AG10803 (cell line): ENCODE data around the gene CTBP1.

Experiments used
- DNase-seq: peaks from one replicate; pipeline ENCODE4 v3.0.0; 2010; ENCODE audit warnings: low read depth
- H3K4me3 ChIP-seq: 2 replicates; pipeline ENCODE4 v1.5.1; 2011; ENCODE audit warnings: mild to moderate bottlenecking, low read length, control low read depth
- TF ChIP-seq, protein P1 (sequence below): conservative IDR thresholded peaks from 2 replicates; pipeline ENCODE4 v1.5.1; 2011; ENCODE audit warnings: mild to moderate bottlenecking, low read length, control low read depth, inconsistent platforms

Gene CTBP1

DNA sequence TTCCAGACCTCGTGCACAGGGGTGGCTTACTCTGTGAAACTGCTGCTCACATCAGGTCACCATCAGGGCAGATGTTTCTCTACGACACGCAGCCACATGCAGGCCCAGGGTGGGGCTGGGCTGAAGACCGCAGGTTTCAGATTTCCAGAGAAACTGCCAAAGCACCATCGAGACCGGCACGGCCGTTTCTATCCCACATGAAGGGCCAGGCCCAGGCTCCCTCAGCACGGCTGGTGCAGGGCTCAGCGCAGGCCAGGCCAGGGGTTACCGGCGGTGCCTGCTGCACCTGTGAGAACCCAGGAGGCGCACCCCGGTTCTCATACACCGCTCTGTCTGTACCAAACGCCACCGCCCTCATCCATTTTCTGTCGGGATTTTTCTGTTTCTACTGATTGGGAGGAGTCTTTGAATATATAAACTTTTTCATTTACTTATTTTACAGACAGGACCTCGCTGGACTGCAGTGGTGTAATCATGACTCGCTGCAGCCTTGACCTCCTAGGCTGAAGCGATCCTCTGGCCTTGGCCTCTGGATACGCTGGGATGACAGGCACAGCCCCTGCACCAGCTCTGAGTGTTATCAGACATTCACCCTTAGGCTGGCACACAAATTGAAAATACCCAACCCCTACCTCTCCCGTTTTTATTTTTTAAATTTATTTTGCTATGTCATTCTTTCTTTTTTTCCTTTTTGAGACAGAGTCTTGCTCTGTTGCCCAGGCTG lies 17.1 kb downstream of the CTBP1 start:
- TF ChIP-seq, protein P1, sequence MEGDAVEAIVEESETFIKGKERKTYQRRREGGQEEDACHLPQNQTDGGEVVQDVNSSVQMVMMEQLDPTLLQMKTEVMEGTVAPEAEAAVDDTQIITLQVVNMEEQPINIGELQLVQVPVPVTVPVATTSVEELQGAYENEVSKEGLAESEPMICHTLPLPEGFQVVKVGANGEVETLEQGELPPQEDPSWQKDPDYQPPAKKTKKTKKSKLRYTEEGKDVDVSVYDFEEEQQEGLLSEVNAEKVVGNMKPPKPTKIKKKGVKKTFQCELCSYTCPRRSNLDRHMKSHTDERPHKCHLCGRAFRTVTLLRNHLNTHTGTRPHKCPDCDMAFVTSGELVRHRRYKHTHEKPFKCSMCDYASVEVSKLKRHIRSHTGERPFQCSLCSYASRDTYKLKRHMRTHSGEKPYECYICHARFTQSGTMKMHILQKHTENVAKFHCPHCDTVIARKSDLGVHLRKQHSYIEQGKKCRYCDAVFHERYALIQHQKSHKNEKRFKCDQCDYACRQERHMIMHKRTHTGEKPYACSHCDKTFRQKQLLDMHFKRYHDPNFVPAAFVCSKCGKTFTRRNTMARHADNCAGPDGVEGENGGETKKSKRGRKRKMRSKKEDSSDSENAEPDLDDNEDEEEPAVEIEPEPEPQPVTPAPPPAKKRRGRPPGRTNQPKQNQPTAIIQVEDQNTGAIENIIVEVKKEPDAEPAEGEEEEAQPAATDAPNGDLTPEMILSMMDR, result no peak
- H3K4me3 ChIP-seq, result no peak overlapping the region
- peak; percentile 23 for DNase-seq

DNA sequence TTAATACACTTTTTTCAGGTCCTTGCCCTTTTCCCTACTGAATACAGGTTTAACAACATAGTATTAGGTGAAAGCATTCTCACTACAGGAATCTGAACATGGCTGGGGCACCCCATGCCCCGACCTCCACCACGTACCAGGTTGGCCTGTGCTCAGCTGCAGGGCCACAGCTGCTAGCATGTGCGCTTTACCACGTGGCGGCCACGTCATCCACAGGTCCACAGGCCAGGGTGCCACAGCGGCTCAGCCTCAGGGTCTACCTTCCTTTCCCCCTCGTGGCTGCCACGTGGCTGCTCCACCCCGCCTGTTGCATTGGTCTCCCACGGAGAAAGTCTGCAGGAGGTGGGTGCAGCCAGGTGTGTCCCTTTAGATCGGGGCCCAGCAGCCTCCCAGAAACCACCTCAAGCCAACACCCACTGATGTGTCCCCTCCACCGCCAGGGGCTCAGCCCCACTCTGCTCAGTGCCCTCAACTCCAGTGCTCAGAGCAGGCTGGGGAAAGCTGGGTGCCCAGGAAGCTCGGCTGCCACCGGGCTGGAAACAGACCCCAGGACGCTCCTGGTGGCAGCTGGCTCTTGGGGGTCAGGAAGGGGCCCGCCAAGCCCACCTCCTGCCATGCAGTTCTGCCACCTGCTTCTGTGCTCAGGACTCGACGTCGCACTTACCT lies 17.8 kb downstream of the CTBP1 start:
- H3K4me3 ChIP-seq, result no peak overlapping the region
- TF ChIP-seq, protein P1, result no peak
- DNase-seq, result no peak

DNA sequence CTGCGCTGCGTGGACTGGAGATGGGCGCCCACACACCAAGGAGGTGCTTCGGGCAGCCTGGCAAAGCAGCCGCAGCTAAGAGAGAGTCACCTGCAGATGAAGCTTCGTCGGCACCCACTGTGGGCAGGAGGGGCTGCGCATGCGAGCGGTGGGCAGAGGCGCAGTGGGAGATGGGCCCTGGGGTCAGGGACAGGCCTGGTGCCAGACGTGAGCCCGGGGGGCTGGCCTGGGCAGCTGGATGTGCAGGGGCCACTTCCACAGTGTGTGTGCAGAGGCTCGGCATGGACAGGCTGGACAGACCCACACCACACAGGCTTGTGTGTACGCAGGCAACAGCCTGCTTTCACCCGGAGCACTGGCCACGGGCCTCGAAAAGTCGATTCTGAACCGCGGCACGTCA lies 18.6 kb downstream of the CTBP1 start:
- H3K4me3 ChIP-seq, result no peak overlapping the region
- TF ChIP-seq, protein P1, result no peak
- DNase-seq, result no peak

DNA sequence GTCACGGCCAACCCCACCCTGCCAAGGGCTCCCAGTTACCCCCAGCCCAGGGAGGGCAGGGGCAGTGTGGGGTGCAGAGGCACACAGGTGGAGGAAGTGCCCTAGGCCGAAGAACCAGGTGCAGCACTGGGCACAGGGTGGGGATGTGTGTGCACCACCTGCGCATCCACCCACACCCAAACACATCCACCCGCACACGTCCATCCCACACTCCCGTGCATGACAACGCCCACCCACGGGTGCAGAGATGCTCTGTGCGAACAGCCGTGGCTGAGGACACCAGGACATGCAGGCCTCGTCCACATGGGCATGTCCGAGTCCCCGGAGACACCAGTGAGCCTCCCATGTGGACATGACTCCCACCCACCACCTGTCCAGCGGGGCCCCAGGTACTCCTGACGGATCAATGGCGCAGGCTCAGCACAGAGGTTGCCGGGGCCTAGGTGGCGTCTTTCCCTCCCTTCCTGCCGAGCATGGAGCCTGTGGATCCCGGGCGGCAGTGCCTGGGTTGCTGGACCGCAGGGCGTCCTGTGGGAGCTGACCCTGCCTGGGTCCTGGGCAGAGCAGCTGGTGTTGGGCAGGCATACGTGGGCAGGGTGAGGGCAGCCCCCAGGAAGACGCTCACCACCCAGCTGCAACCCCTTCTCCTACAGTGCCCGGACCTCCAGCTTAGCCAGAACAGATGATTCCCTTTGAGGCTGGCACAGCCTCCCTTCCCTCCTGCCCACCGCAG lies 19.6 kb downstream of the CTBP1 start:
- DNase-seq, result no peak
- no peak overlapping the region for H3K4me3 ChIP-seq
- TF ChIP-seq, protein P1, result no peak

DNA sequence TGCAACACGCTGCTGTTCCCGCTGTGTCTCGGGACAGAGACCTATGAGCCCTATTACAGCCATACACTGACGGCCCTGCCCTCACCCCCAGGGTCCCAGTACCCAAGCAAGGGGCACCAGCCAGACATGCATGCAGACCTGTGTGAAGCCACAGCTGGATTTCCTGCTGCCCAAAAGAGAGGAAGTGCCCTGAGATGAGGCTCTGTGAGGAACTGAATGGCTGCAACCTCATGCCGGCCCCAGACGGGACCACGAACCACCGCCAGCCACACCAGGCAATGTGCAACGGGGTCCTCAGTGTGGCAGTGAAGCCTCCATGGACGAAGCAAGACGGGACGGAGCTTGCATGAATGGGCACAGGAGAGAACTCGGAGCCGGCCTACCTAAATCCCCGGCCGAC lies 21.1 kb downstream of the CTBP1 start:
- no peak for DNase-seq
- TF ChIP-seq, protein P1, result no peak
- H3K4me3 ChIP-seq, result no peak overlapping the region

DNA sequence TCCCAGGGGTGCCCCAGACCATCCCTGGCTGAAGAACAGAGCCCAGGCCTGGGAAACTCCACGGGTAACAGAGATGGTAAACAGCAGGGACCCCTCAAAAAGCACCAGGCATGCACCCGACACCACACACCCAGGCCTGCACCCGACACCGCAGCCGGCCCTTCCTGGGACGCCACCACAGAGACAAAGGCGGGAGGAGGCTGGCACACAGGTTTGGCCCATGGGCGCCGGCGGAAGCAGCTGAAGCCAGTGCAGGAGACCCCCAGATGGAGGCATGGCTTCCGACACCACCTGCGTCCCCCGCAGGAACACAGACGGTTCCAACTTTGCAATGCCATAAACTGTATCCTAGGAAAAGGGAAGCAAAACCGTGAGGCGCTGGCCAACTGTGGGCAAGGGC lies 22.3 kb downstream of the CTBP1 start:
- no peak for DNase-seq
- TF ChIP-seq, protein P1, result no peak
- no peak overlapping the region for H3K4me3 ChIP-seq
